Fibroblast of skin of left quadriceps (primary cell): ENCODE data around the gene HIVEP1.
A peak's percentile ranks its signal among the peaks of the same experiment; 100 is the strongest.

Source experiments
- DNase-seq, 2 experiments: peaks; one replicate each; pipeline ENCODE4 v3.0.0-alpha.2; 2013; ENCODE audit warnings: low read depth in 2 of 2

Gene HIVEP1

GRCh38 chr6:11994875-11995461, 17.1 kb upstream of the HIVEP1 start:
- DNase-seq: no peak

- no peak for DNase-seq
These were observed 15.4 kb upstream of the HIVEP1 start for GRCh38 chr6:11996751-11997150.

- DNase-seq: no peak
These were observed 12.9 kb upstream of the HIVEP1 start for GRCh38 chr6:11999246-11999645.

- DNase-seq: no peak
These were observed 11.9 kb upstream of the HIVEP1 start for GRCh38 chr6:12000174-12000573.

GRCh38 chr6:12001004-12001705, 11.0 kb upstream of the HIVEP1 start:
- DNase-seq: no peak

GRCh38 chr6:12001706-12002435, 10.2 kb upstream of the HIVEP1 start:
- DNase-seq: no peak

- DNase-seq: no peak
These were observed 4.6 kb upstream of the HIVEP1 start for GRCh38 chr6:12007473-12007872.

GRCh38 chr6:12007887-12008286, 4.2 kb upstream of the HIVEP1 start:
- DNase-seq: no peak

GRCh38 chr6:12008366-12009179, 3.5 kb upstream of the HIVEP1 start:
- DNase-seq: no peak

GRCh38 chr6:12009180-12009685, 2.9 kb upstream of the HIVEP1 start:
- no peak for DNase-seq

- peak in 1 of 2 experiments; percentile 64 for DNase-seq
These were observed 2.1 kb upstream of the HIVEP1 start for GRCh38 chr6:12009876-12010634.

- DNase-seq: no peak
These were observed 1.4 kb upstream of the HIVEP1 start for GRCh38 chr6:12010635-12011275.

- peak; percentile 95 to 96 for DNase-seq
These were observed 655 bp upstream of the HIVEP1 start for GRCh38 chr6:12011276-12012037.

- DNase-seq: peak in 1 of 2 experiments; percentile 73
These were observed 620 bp downstream of the HIVEP1 start for GRCh38 chr6:12012558-12013306.

GRCh38 chr6:12013307-12013719, 1.2 kb downstream of the HIVEP1 start:
- DNase-seq: no peak

GRCh38 chr6:12014027-12014872, 2.1 kb downstream of the HIVEP1 start:
- no peak for DNase-seq

- no peak for DNase-seq
These were observed 2.7 kb downstream of the HIVEP1 start for GRCh38 chr6:12014873-12015149.

- DNase-seq: no peak
These were observed 5.2 kb downstream of the HIVEP1 start for GRCh38 chr6:12017263-12017662.
